Measurements from ENCODE around the gene DNPH1. TPM values are rescaled to one million over a fixed set of nuclear protein-coding genes. Genes with fewer than 3 reads are reported as not detected.

The DNPH1 gene
- total and polyA plus RNA-seq, 10 of the 15 experiments (the other 5 are each of a cell fraction or from before 2014, with no cell fraction given): 7.0 to 136 (median 67.7) TPM

DNA sequence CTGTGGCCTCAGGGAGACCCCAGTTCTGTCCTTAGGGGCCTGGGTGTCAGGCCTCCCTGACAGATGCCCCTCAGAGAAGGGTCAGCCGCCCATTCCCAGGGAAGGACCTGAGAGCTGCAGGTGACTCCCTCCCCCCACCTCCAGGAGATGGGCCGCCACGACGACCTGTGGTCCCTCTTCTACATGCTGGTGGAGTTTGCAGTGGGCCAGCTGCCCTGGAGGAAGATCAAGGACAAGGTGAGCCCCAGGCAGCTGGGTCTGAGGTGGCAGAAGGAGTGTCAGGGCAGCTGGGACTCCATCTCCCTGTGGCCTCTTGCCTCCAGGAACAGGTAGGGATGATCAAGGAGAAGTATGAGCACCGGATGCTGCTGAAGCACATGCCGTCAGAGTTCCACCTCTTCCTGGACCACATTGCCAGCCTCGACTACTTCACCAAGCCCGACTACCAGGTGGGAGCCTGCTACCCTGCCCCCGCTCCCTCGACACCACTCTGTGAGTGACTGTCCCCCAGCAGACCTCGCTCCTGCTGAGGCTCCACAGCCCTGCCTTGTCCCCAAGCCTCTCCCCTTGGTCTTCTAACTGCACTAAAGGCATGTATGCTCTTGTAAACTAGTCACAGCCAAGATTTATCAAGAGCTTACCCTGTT, 26.2 kb upstream of the DNPH1 start:
- Histone ChIP-seq H3K79me2 (ENCODE audit: control insufficient read depth, insufficient read depth, low read length) (no peaks in the 10 kb centered on the region), H3K36me3 (ENCODE audit: control insufficient read depth in 2 of 2, insufficient read depth in 2 of 2, low read length in 1 of 2) (no peaks in the 10 kb centered on the region), H2AFZ (ENCODE audit: control insufficient read depth, low read depth, low read length) (no peak overlapping the region), H3K4me2 (ENCODE audit: control insufficient read depth, insufficient read depth) (no peak overlapping the region), H3K27me3 (replicated peaks in 1 of 2; ENCODE audit: control insufficient read depth in 2 of 2, insufficient read depth in 2 of 2, low read length in 1 of 2) (peaks cover 0 to 3% of the 10 kb centered on the region in 2 experiments; a peak in 1 of 4 replicates), H3K4me1 (ENCODE audit: control insufficient read depth, insufficient read depth, low read length) (peaks cover 14% of the 10 kb centered on the region), H3K27ac (ENCODE audit: control insufficient read depth, insufficient read depth) (no peak overlapping the region), H3K4me3 (no peak overlapping the region), H3K9me3 (replicated peaks; ENCODE audit: control insufficient read depth, insufficient read depth, low read length) (no peaks in the 10 kb centered on the region), H3K9ac (ENCODE audit: control insufficient read depth, insufficient read depth, low read length) (no peak overlapping the region), H4K20me1 (ENCODE audit: control insufficient read depth, insufficient read depth) (no peaks in the 10 kb centered on the region)
- FAIRE-seq: no peak
- no peak for DNase-seq (ENCODE audit: low read depth, low spot score)
- TF ChIP-seq PAX8 (IDR thresholded peaks at IDR 0.05) (no peak), ZNF207 (IDR thresholded peaks at IDR 0.05; ENCODE audit: borderline replicate concordance) (no peak), NBN (IDR thresholded peaks at IDR 0.05) (no peak), SIX5 (IDR thresholded peaks at IDR 0.05; ENCODE audit: low read depth, low read length, severe bottlenecking) (no peak), KLF5 (IDR thresholded peaks at IDR 0.05; ENCODE audit: partially characterized antibody) (no peak), ZNF24 (IDR thresholded peaks at IDR 0.05) (no peak), YBX1 (IDR thresholded peaks at IDR 0.05) (no peak), EZH2 (IDR thresholded peaks at IDR 0.05; ENCODE audit: borderline replicate concordance, control insufficient read depth, low read depth, low read length) (no peak), SIN3A (IDR thresholded peaks at IDR 0.05; ENCODE audit: low read depth, low read length) (no peak), PML (IDR thresholded peaks at IDR 0.05; ENCODE audit: low read length) (no peak)
- TF ChIP-seq, protein P1, sequence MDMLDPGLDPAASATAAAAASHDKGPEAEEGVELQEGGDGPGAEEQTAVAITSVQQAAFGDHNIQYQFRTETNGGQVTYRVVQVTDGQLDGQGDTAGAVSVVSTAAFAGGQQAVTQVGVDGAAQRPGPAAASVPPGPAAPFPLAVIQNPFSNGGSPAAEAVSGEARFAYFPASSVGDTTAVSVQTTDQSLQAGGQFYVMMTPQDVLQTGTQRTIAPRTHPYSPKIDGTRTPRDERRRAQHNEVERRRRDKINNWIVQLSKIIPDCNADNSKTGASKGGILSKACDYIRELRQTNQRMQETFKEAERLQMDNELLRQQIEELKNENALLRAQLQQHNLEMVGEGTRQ (IDR thresholded peaks at IDR 0.05; ENCODE audit: borderline replicate concordance, low read depth, low read length): no peak
- TF ChIP-seq, protein P2, sequence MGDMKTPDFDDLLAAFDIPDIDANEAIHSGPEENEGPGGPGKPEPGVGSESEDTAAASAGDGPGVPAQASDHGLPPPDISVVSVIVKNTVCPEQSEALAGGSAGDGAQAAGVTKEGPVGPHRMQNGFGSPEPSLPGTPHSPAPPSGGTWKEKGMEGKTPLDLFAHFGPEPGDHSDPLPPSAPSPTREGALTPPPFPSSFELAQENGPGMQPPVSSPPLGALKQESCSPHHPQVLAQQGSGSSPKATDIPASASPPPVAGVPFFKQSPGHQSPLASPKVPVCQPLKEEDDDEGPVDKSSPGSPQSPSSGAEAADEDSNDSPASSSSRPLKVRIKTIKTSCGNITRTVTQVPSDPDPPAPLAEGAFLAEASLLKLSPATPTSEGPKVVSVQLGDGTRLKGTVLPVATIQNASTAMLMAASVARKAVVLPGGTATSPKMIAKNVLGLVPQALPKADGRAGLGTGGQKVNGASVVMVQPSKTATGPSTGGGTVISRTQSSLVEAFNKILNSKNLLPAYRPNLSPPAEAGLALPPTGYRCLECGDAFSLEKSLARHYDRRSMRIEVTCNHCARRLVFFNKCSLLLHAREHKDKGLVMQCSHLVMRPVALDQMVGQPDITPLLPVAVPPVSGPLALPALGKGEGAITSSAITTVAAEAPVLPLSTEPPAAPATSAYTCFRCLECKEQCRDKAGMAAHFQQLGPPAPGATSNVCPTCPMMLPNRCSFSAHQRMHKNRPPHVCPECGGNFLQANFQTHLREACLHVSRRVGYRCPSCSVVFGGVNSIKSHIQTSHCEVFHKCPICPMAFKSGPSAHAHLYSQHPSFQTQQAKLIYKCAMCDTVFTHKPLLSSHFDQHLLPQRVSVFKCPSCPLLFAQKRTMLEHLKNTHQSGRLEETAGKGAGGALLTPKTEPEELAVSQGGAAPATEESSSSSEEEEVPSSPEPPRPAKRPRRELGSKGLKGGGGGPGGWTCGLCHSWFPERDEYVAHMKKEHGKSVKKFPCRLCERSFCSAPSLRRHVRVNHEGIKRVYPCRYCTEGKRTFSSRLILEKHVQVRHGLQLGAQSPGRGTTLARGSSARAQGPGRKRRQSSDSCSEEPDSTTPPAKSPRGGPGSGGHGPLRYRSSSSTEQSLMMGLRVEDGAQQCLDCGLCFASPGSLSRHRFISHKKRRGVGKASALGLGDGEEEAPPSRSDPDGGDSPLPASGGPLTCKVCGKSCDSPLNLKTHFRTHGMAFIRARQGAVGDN (IDR thresholded peaks at IDR 0.05): no peak
- WGBS (ENCODE audit: insufficient coverage, insufficient replicate concordance, low lambda C conversion rate, missing lambda C conversion rate): 57% methylated on average over 11 of the region's 11 CpGs
- ATAC-seq: no peak
- ChIA-PET SMC1A (ENCODE audit: uncharacterized antibody, unreplicated experiment) (interaction anchor here (1.0 to 1.3 kb wide), 3 partner anchors 109 to 181 kb away, joined by 3 read pairs; no protein-coding TSS in a partner anchor), POLR2A (interaction anchor here (0.6 kb wide), 1 partner anchor 78 kb away, joined by 6 read pairs; no protein-coding TSS in a partner anchor), CTCF (interaction anchor here (1.0 kb wide), 1 partner anchor 42 kb away, joined by 3 read pairs; no protein-coding TSS in a partner anchor), RAD21 (ENCODE audit: unreplicated experiment) (interaction anchor here (0.8 to 2.9 kb wide), 4 partner anchors 8 to 138 kb away, joined by 3 to 8 read pairs (median 3); partner anchors contain the start of gene DNPH1)
- BruUV-seq (replicated peaks): no TSS peak
- in situ Hi-C loops (cut with MboI): loop anchor here (5.0 kb wide), 1 partner anchor 252 kb away; no protein-coding TSS in a partner anchor
- intact Hi-C loops (cut with micrococcal nuclease; ENCODE audit: unreplicated experiment): no loop called here
